Right renal cortex interstitium (tissue), 3 donors: Measurements from ENCODE around the gene SLC7A14. TPM values are rescaled to one million over a fixed set of nuclear protein-coding genes. Genes with fewer than 3 reads are reported as not detected.

Source experiments
- DNase-seq, 3 donors: peaks; one replicate each; pipeline ENCODE4 v3.0.0-alpha.2; 2013; ENCODE audit warnings: low read depth in 3 of 3, low spot score in 2 of 3
- polyA plus RNA-seq, 3 donors: library from polyadenylated mRNA; unstranded; fragments of 120-200 nt; gene quantifications; one replicate each; pipeline ENCODE4 v1.2.1, GENCODE V29; 2013; ENCODE audit not compliant: insufficient read length in 3 of 3

SLC7A14 gene
- polyA plus RNA-seq, 3 donors = 1.2 to 2.3 (median 1.6) TPM

GRCh38 chr3:170542704-170543103 lies 43.2 kb downstream of the SLC7A14 start:
- no peak for DNase-seq

- DNase-seq = no peak
Measured at GRCh38 chr3:170539897-170540296, 46.0 kb downstream of the SLC7A14 start.

- DNase-seq = no peak
Measured at GRCh38 chr3:170536712-170537111, 49.2 kb downstream of the SLC7A14 start.

GRCh38 chr3:170534227-170534626 lies 51.6 kb downstream of the SLC7A14 start:
- no peak for DNase-seq

- no peak for DNase-seq
Measured at GRCh38 chr3:170532573-170532972, 53.3 kb downstream of the SLC7A14 start.

- no peak for DNase-seq
Measured at GRCh38 chr3:170531657-170532335, 54.1 kb downstream of the SLC7A14 start.

GRCh38 chr3:170531054-170531453 lies 54.8 kb downstream of the SLC7A14 start:
- no peak for DNase-seq

- no peak for DNase-seq
Measured at GRCh38 chr3:170529912-170530311, 56.0 kb downstream of the SLC7A14 start.

GRCh38 chr3:170529346-170529745 lies 56.5 kb downstream of the SLC7A14 start:
- DNase-seq = no peak

GRCh38 chr3:170528726-170529125 lies 57.1 kb downstream of the SLC7A14 start:
- DNase-seq = no peak

GRCh38 chr3:170524073-170524472 lies 61.8 kb downstream of the SLC7A14 start:
- DNase-seq = no peak

GRCh38 chr3:170523248-170523647 lies 62.6 kb downstream of the SLC7A14 start:
- DNase-seq = no peak

GRCh38 chr3:170522201-170522600 lies 63.7 kb downstream of the SLC7A14 start:
- DNase-seq = no peak

- DNase-seq = no peak
Measured at GRCh38 chr3:170520996-170521395, 64.9 kb downstream of the SLC7A14 start.

- no peak for DNase-seq
Measured at GRCh38 chr3:170517242-170517945, 68.5 kb downstream of the SLC7A14 start.

- DNase-seq = no peak
Measured at GRCh38 chr3:170513642-170514041, 72.2 kb downstream of the SLC7A14 start.

GRCh38 chr3:170511371-170511770 lies 74.5 kb downstream of the SLC7A14 start:
- DNase-seq = no peak

GRCh38 chr3:170508839-170509238 lies 77.0 kb downstream of the SLC7A14 start:
- DNase-seq = no peak

GRCh38 chr3:170508291-170508690 lies 77.6 kb downstream of the SLC7A14 start:
- DNase-seq = no peak

GRCh38 chr3:170507063-170507462 lies 78.8 kb downstream of the SLC7A14 start:
- no peak for DNase-seq

GRCh38 chr3:170506556-170506955 lies 79.3 kb downstream of the SLC7A14 start:
- DNase-seq = no peak

- DNase-seq = no peak
Measured at GRCh38 chr3:170502297-170502696, 83.6 kb downstream of the SLC7A14 start.
